ENCODE measurements around the gene RNF144A. TPM values are rescaled to one million over a fixed set of nuclear protein-coding genes. Genes with fewer than 3 reads are reported as not detected.

Gene RNF144A
- total RNA-seq, 1 donor from 2014 or later, result 22.2 TPM

- DNase-seq (ENCODE audit: low spot score), result no peak
These were observed 102.8 kb downstream of the RNF144A start for GRCh38 chr2:7020059-7020458.

DNA sequence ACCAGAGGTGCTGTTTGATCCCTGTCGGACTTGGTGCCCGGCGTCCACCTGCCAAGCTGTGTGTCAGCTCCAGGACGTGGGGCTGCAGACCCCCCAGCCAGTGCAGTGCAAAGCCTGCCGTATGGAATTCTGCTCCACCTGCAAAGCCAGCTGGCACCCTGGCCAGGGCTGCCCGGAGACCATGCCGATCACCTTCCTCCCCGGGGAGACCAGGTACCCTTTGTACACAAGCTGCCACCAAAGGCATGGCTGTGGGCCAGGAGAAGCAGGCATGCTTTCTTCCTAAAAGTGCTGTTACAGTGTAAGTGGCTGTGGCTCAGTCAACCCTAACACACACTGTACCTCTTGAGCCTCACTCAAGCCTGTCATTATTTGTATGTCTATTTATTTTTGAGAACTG is 103.3 kb downstream of the RNF144A start:
- no peak for DNase-seq (ENCODE audit: low spot score)

GRCh38 chr2:7020939-7021470 is 103.8 kb downstream of the RNF144A start:
- no peak for DNase-seq (ENCODE audit: low spot score)

DNA sequence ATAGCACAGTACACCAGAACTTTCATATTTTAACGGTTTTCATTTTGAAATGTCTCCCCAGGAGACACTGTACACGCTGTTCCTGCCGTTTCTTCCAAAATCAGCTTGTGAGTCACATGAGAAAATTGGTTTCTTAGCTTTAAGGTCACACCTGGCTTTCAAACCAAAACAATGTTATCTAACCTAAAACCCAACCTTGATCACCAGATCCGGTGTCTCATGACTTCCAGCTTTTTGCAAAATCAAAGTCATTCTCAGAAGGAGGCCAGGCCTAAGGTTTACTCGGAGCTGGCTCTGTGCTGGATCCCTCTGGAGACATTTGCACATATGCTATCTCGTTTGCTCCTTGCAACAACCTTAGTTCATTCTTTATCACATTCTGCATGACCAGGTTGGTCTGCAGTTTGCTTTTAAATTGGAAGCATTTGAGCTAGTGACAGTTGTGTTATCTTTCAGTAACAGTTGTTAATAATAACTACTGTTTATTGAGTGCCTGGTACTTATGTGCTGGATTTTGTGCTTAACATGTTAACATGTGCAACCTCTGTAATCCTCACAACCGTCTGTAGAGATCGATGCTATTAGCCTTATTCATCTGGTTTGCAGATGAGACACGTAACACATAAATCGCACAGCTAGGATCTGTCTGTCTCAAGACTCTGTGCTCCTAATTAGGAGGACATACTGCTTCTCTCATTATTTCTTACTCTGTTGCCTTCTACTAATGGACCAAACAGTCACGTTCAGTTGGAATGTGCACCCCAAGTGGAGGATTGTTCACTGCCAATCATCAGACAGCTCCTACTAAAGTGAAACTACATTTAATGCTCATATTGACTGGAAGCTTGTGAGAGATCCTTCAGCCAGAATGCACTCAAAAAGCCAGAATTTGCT is 105.5 kb downstream of the RNF144A start:
- no peak for DNase-seq (ENCODE audit: low spot score)

DNA sequence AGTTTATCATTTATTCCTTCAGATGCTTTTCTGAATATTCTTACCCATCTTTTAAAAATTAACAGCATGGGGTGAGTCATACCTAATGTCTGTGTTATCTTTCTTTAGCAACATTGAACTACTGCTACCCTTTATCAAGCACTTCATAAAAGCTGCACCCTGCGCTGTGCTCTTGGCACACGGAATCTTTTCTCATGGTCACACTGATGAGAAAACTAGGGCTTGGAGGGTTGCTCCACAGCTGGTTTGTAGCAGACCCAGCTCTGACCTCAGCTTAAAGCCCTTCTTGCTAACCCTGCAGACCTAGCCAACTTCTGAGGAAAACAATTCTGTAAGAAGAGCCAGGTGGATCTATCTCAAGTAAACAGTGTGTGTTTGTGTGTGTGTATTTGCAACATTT is 106.3 kb downstream of the RNF144A start:
- DNase-seq (ENCODE audit: low spot score), result no peak

GRCh38 chr2:7024261-7024660 is 107.0 kb downstream of the RNF144A start:
- DNase-seq (ENCODE audit: low spot score), result no peak

GRCh38 chr2:7025082-7025481 is 107.9 kb downstream of the RNF144A start:
- DNase-seq (ENCODE audit: low spot score), result no peak

GRCh38 chr2:7026742-7027141 is 109.5 kb downstream of the RNF144A start:
- no peak for DNase-seq (ENCODE audit: low spot score)

GRCh38 chr2:7027411-7027810 is 110.2 kb downstream of the RNF144A start:
- DNase-seq (ENCODE audit: low spot score), result no peak

- DNase-seq (ENCODE audit: low spot score), result no peak
These were observed 110.9 kb downstream of the RNF144A start for GRCh38 chr2:7027956-7028655.

GRCh38 chr2:7028846-7029245 is 111.6 kb downstream of the RNF144A start:
- no peak for DNase-seq (ENCODE audit: low spot score)

DNA sequence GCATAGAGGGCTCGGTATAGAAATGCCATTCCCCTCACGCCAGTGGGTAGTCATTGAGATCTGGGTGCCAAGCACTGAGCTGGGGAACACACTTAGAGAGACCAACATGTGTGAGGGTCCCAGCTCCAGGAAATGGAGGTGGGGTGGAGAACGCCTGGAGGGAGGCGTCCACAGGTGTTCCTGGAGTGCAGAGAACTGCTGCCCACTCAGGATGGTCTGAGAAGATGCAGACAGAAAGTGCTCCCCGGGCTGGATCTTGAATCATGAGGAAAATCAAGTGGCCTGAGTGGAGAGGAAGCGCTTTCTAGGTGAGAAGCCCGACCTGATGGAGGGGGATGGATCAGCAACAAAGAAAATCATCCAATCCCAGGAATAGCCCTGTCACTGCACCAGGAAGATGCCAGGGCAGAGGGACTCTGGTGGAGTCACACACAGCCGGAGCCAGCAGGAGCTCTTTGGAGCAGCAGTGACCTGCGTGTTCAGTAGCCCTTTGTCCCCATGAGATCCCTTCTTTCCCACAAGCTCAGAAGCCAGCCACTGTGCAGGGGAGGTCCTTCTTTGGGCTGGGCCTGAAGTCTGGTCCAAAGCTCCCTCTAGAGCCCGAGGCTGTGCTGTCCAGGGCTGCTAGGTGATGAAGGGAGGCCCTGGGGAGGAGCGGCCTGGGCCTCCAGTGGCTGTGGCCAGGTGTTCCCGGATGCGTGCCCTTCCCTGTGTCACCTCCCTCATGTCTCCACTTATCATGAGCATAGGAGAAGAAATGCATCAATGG is 112.3 kb downstream of the RNF144A start:
- DNase-seq (ENCODE audit: low spot score), result no peak

DNA sequence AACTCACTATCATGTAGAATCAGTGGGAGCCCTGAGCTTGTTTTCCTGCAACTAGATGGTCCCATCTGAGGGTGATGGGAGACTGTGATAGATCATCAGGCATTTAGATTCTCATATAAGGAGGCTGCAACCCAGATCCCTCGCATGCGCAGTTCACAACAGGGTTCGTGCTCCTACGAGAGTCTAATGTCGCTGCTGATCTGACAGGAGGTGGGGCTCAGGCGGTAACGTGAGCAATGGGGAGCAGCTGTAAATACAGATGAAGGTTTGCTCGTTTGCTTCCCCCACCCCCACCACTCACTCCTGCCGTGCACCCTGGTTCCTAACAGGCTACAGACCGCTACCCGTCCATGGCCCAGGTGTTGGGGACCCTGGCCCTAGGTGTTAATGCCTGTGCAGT is 113.6 kb downstream of the RNF144A start:
- no peak for DNase-seq (ENCODE audit: low spot score)

DNA sequence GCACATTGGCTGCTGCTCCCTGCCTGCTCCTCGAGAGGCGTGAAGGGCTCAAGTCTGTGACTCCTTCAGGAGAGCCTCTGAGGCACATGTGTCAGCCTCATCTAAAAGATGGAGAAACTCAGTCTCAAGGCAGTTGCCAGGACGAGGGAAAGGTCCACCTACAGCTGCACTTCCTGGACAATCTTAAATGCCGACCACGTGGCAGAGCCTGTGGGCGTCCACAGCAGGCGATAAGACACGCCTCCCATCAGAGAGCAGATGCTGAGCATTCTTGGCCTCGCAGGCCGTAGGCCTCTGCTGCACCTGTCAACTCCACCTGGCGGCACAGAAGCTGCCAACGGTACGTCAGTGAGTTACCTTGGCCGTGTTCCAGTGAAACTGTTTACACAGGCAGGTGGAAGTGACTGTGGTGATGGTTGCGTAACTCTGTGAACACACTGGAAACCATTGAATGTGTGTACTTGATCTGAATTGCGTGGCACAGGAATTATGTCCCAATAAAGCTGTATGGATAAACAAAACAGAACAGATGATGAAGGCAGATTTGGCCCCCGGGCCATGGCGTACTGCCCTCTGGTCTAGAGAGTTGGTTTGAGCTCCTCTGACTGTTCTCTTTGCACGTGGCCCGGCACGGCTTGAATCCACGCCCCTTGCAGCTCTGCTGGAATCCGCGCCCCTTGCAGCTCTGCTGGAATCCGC is 114.5 kb downstream of the RNF144A start:
- no peak for DNase-seq (ENCODE audit: low spot score)

- no peak for DNase-seq (ENCODE audit: low spot score)
These were observed 115.2 kb downstream of the RNF144A start for GRCh38 chr2:7032371-7032770.

- no peak for DNase-seq (ENCODE audit: low spot score)
These were observed 116.1 kb downstream of the RNF144A start for GRCh38 chr2:7033136-7033960.

GRCh38 chr2:7034303-7034702 is 117.1 kb downstream of the RNF144A start:
- no peak for DNase-seq (ENCODE audit: low spot score)

GRCh38 chr2:7035884-7036283 is 118.7 kb downstream of the RNF144A start:
- no peak for DNase-seq (ENCODE audit: low spot score)

GRCh38 chr2:7037340-7038333 is 120.4 kb downstream of the RNF144A start:
- no peak for DNase-seq (ENCODE audit: low spot score)
